Large intestine (tissue), 3 donors: Measurements from ENCODE around the gene CD226. TPM values are rescaled to one million over a fixed set of nuclear protein-coding genes. Genes with fewer than 3 reads are reported as not detected.
"Not testable (repeated sequence)": the region's sequence is repeated elsewhere in the genome, so short reads cannot be mapped to it uniquely, and the experiment has no call there.

Experiments used
- DNase-seq, 2 donors: peaks; one replicate each; pipeline versions ENCODE4 v3.0.0 to v3.0.0-alpha.2; 2013
- H3K27ac ChIP-seq: one replicate; pipeline ENCODE4 v1.5.1; 2013; ENCODE audit warnings: low read length
- H3K27me3 ChIP-seq: 2 replicates; pipeline ENCODE4 v1.6.1; 2013; ENCODE audit warnings: low read length; ENCODE audit not compliant: control insufficient read depth, insufficient read depth
- H3K36me3 ChIP-seq: 2 replicates; pipeline ENCODE4 v1.6.1; 2013; ENCODE audit warnings: low read length; ENCODE audit not compliant: control insufficient read depth, insufficient read depth
- H3K4me1 ChIP-seq: one replicate; pipeline ENCODE4 v1.6.1; 2013; ENCODE audit warnings: low read length; ENCODE audit not compliant: control insufficient read depth, insufficient read depth
- H3K4me3 ChIP-seq: one replicate; pipeline ENCODE4 v1.5.1; 2013; ENCODE audit warnings: low read length
- H3K9me3 ChIP-seq: one replicate; pipeline ENCODE4 v1.6.1; 2013; ENCODE audit warnings: mild to moderate bottlenecking, low read depth, low read length, moderate library complexity; ENCODE audit not compliant: control insufficient read depth
- WGBS: methylation state at CpG from one replicate; pipeline ENCODE4 v1.1.5; 2013; ENCODE audit warnings: low lambda C conversion rate; ENCODE audit not compliant: insufficient coverage; 5-methylcytosine and 5-hydroxymethylcytosine counted together
- polyA plus RNA-seq: library from polyadenylated mRNA; unstranded; fragments of 120-200 nt; gene quantifications from one replicate; pipeline ENCODE4 v1.2.1, GENCODE V29; 2013

Gene CD226
- polyA plus RNA-seq, 1 donor: 1.6 TPM

GRCh38 chr18:69980982-69981804 is 33.5 kb upstream of the CD226 start:
- H3K4me3 ChIP-seq: no peak overlapping the region
- no peaks in the 10 kb centered on the region for H3K4me1 ChIP-seq
- no peak overlapping the region for H3K27ac ChIP-seq
- WGBS: 100% methylated on average over 3 of the region's 3 CpGs
- no peaks in the 10 kb centered on the region for H3K9me3 ChIP-seq
- DNase-seq: no peak
- H3K27me3 ChIP-seq: no peaks in the 10 kb centered on the region
- H3K36me3 ChIP-seq: no peaks in the 10 kb centered on the region

GRCh38 chr18:69980509-69980908 is 32.8 kb upstream of the CD226 start:
- no peak for DNase-seq
- no peaks in the 10 kb centered on the region for H3K36me3 ChIP-seq
- H3K4me1 ChIP-seq: no peaks in the 10 kb centered on the region
- no peaks in the 10 kb centered on the region for H3K9me3 ChIP-seq
- no peak overlapping the region for H3K27ac ChIP-seq
- H3K4me3 ChIP-seq: no peak overlapping the region
- H3K27me3 ChIP-seq: no peaks in the 10 kb centered on the region
- WGBS: 67% methylated on average over 1 of the region's 4 CpGs

DNA sequence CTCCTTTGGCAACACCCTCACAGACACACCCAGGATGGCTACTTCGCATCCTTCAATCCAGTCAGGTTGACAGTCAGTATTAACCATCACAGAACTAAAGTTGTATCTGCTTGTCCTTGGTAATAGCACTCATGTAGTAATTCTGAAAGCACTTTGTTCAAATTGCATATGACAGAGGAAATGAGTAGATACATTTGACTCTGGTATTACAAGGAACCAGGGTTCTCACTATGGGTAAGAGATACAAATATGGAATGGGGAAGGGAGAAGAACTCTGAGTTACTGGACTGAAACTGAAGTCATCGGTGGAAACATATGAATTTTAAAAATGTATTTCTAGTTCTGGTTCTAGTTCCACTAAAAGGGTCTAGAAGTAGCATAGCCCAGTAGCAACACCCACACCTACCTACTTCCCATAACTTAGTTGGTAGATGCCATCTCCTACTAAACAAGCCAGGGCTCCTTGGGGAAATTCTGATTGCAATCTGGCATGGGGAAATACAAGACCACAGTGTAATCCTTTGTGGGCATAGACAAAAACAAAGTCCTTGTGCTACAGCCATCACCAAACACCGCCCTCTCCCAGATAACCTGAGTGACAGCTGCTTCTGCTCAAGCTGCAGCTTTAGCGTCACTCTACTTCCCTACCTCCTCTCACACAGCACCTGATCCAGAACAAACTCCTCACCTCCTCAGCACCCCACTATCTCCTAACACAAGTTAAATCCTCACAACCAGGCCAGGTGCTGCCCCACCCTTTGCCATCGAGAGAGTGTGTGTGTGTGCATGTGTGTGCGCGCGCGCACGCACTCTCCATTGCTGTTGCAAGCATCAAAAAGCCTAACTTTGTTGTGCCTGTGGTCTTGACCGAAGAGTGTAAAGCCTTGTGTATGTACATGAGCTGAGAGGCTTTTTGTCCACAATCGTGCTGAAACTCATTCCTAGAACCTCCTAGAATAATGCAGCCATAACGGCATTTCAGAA is 31.4 kb upstream of the CD226 start:
- no CpG with 5 or more reads among the region's 13 CpGs for WGBS
- H3K4me3 ChIP-seq: no peak overlapping the region
- no peaks in the 10 kb centered on the region for H3K36me3 ChIP-seq
- no peaks in the 10 kb centered on the region for H3K9me3 ChIP-seq
- no peak for DNase-seq
- no peaks in the 10 kb centered on the region for H3K4me1 ChIP-seq
- no peak overlapping the region for H3K27ac ChIP-seq
- no peaks in the 10 kb centered on the region for H3K27me3 ChIP-seq

- H3K36me3 ChIP-seq, H3K27me3 ChIP-seq, H3K27ac ChIP-seq, H3K9me3 ChIP-seq, DNase-seq, H3K4me3 ChIP-seq, H3K4me1 ChIP-seq: not testable (repeated sequence)
- WGBS: no CpG with 5 or more reads among the region's 4 CpGs
Measured at GRCh38 chr18:69975294-69975693, 27.6 kb upstream of the CD226 start.

GRCh38 chr18:69974365-69974764 is 26.7 kb upstream of the CD226 start:
- no peak overlapping the region for H3K4me3 ChIP-seq
- H3K36me3 ChIP-seq: no peaks in the 10 kb centered on the region
- no CpG with 5 or more reads among the region's 1 CpG for WGBS
- no peak overlapping the region for H3K27ac ChIP-seq
- no peak for DNase-seq
- H3K27me3 ChIP-seq: no peaks in the 10 kb centered on the region
- H3K4me1 ChIP-seq: no peaks in the 10 kb centered on the region
- H3K9me3 ChIP-seq: peaks cover 5% of the 10 kb centered on the region

DNA sequence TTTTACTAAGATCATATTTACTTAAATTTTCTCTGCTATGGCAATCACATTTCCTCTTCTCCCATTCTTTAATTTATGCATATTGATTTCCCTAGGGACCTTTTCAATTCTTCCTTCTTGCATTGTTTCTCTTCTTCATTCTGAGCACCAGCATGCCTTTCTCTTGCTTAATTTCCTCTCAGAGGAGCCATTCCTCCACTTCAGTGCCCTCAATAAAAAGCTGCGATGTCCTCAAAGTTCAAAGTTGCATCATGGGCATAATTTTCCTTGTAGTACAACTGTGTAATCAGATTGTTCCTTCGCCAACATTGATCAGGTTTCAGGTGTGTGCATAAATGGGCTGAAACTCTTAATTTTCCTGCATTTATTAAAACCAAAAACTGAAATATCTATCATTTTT is 21.8 kb upstream of the CD226 start:
- no peaks in the 10 kb centered on the region for H3K36me3 ChIP-seq
- no peak for DNase-seq
- no peak overlapping the region for H3K4me3 ChIP-seq
- H3K9me3 ChIP-seq: peaks cover 5% of the 10 kb centered on the region
- H3K27me3 ChIP-seq: no peaks in the 10 kb centered on the region
- no peak overlapping the region for H3K27ac ChIP-seq
- no peaks in the 10 kb centered on the region for H3K4me1 ChIP-seq
- 80% methylated on average over 1 of the region's 2 CpGs for WGBS

DNA sequence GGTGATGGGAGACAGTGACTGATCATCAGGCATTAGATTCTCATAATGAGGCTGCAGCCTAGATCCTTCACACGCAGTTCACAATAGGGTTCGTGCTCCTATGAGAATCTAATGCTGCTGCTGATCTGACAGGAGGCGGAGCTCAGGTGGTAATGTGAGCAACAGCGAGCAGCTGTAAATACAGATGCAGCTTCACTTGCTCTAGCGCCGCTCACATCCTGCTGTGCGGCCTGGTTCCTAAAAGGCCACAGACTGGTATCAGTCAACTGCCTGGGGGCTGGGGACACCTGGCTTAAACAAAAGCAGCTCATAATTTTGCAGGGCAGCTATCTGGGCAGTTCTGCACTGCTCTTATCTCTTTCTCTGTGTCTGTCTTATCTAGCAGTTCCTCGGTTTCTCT is 20.4 kb upstream of the CD226 start:
- no peak overlapping the region for H3K27ac ChIP-seq
- no peaks in the 10 kb centered on the region for H3K36me3 ChIP-seq
- WGBS: no CpG with 5 or more reads among the region's 8 CpGs
- H3K27me3 ChIP-seq: no peaks in the 10 kb centered on the region
- H3K4me1 ChIP-seq: no peaks in the 10 kb centered on the region
- peaks cover 5% of the 10 kb centered on the region for H3K9me3 ChIP-seq
- DNase-seq: no peak
- H3K4me3 ChIP-seq: no peak overlapping the region

DNA sequence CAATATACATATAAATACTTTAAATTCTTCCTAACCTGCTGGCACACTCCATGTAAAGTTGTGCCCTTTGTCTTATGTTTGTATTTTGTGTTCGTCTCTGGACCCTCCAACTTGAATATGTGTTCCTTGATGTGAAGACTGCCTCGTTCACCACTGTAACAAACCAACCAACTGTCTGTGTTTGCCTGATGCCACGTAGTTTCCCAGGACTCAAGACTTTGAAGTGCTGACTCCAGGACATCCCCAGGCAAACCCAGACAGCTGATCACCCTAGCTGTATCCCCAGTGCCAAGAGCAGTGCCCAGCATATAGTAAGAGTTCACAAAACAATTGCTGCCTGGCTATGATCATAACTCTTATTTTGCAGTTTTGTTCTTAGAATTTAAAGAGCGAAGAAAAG is 15.5 kb upstream of the CD226 start:
- no peak for DNase-seq
- 100% methylated on average over 1 of the region's 4 CpGs for WGBS

DNA sequence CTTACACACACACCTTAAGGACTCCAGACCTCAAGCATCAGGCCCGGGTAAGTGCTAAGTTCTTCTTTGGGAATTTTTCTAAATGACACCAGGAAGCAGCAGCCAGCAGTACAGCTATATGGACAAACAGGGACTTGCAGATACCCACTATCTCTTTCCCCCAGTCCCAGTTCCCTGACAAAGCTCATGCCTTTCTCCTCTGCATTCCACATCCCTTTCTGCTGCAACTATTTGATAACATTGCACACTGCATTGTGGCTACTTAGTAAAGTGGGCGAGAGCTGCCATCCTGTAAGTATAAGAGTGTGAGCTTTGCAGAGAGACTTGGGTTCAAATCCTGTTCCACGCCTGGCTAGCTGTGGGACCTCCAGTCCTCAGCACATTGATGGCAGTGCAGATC is 14.0 kb upstream of the CD226 start:
- Histone ChIP-seq H3K4me1 (no peaks in the 10 kb centered on the region), H3K36me3 (no peaks in the 10 kb centered on the region), H3K4me3 (no peak overlapping the region), H3K27ac (no peak overlapping the region), H3K9me3 (no peaks in the 10 kb centered on the region), H3K27me3 (no peaks in the 10 kb centered on the region)
- no CpG with 5 or more reads among the region's 3 CpGs for WGBS
- DNase-seq: no peak

More for the DNA sequence above, 15.5 kb upstream of the CD226 start:
- Histone ChIP-seq H3K27ac (no peak overlapping the region), H3K4me3 (no peak overlapping the region), H3K36me3 (no peaks in the 10 kb centered on the region), H3K27me3 (no peaks in the 10 kb centered on the region), H3K4me1 (no peaks in the 10 kb centered on the region), H3K9me3 (no peaks in the 10 kb centered on the region)

DNA sequence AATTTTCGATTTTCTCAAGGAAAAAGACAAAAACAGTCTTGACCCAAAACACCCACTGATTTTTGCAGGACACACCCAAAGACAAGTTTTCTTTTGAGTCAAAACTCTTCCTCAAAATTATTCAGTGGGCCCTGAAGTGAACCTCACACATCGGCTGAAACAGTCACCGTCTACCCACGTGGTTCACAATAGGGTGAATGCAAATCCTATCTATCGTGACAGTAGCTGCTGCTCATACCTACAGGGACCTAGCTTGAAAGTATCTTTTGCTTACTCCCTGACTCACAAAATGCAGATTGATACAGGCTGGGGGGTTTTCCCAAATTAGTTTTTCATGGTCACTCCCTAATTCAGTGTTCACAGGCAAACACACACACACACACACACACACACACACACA is 10.7 kb upstream of the CD226 start:
- no peaks in the 10 kb centered on the region for H3K9me3 ChIP-seq
- H3K36me3 ChIP-seq: no peaks in the 10 kb centered on the region
- H3K4me3 ChIP-seq: no peak overlapping the region
- no peaks in the 10 kb centered on the region for H3K27me3 ChIP-seq
- DNase-seq: no peak
- WGBS: 100% methylated on average over 1 of the region's 5 CpGs
- no peaks in the 10 kb centered on the region for H3K4me1 ChIP-seq
- no peak overlapping the region for H3K27ac ChIP-seq
